Measurements from ENCODE around the gene KIF21B. TPM values are rescaled to one million over a fixed set of nuclear protein-coding genes. Genes with fewer than 3 reads are reported as not detected.

KIF21B gene
- total and polyA plus RNA-seq, 2 of the 8 experiments (the other 6 are each of a cell fraction or from before 2014, with no cell fraction given), result 10.8 to 26.5 TPM

GRCh38 chr1:201006450-201006849 is 17.1 kb downstream of the KIF21B start (continued):
- TF ChIP-seq GTF2F1 (IDR thresholded peaks at IDR 0.05; ENCODE audit: borderline replicate concordance, low read depth, low read length) (no peak), CEBPB (IDR thresholded peaks at IDR 0.05; ENCODE audit: low read depth, low read length) (no peak), RAD21 (IDR thresholded peaks at IDR 0.05 in 1 of 2, conservative IDR thresholded peaks at IDR 0.05 in 1 of 2; ENCODE audit: low read depth in 2 of 2, low read length in 2 of 2) (no peak), KDM4A (IDR thresholded peaks at IDR 0.05; ENCODE audit: low read depth, low read length, severe bottlenecking) (no peak), YY1 (IDR thresholded peaks at IDR 0.05; ENCODE audit: low read depth, low read length) (no peak), HDAC2 (IDR thresholded peaks at IDR 0.05; ENCODE audit: borderline replicate concordance in 1 of 2, low read depth in 2 of 2, low read length in 2 of 2) (no peak), POU5F1 (IDR thresholded peaks at IDR 0.05; ENCODE audit: low read depth, low read length) (no peak)
